CD14-positive monocyte (primary cell): ENCODE results near the gene GEMIN7. TPM values are rescaled to one million over a fixed set of nuclear protein-coding genes. Genes with fewer than 3 reads are reported as not detected.

ENCODE experiments used
- DNase-seq, 3 donors: peaks; one replicate each; pipeline ENCODE4 v3.0.0-alpha.2; 2011 to 2022
- H2AFZ ChIP-seq: 2 replicates; pipeline ENCODE4 v1.6.0; 2012; ENCODE audit warnings: mild to moderate bottlenecking, low read depth, low read length, inconsistent platforms; ENCODE audit not compliant: insufficient read depth, poor library complexity, severe bottlenecking
- H3K27ac ChIP-seq, 2 donors: 1 replicate in 1 of 2; 2 replicates in 1 of 2; pipeline ENCODE4 v1.5.1; 2012 to 2013; ENCODE audit warnings: low read length in 2 of 2, control low read depth in 1 of 2, inconsistent platforms in 1 of 2, low read depth in 1 of 2, mild to moderate bottlenecking in 1 of 2
- H3K27me3 ChIP-seq, 2 donors: one replicate each; pipeline versions ENCODE4 v1.6.0 to v1.6.1; 2011 to 2013; ENCODE audit warnings: low read length in 2 of 2; ENCODE audit not compliant: control insufficient read depth in 2 of 2, insufficient read depth in 2 of 2
- H3K36me3 ChIP-seq, 2 donors: replicated peaks in 1 of 2; 1 replicate in 1 of 2; 2 replicates in 1 of 2; pipeline versions ENCODE4 v1.5.1 to v1.6.1; 2012 to 2013; ENCODE audit warnings: low read length in 2 of 2, control low read depth in 1 of 2, inconsistent platforms in 1 of 2, mild to moderate bottlenecking in 1 of 2; ENCODE audit not compliant: insufficient read depth in 2 of 2, control insufficient read depth in 1 of 2
- H3K4me1 ChIP-seq, 2 donors: 1 replicate in 1 of 2; 2 replicates in 1 of 2; pipeline versions ENCODE4 v1.5.1 to v1.6.1; 2012 to 2013; ENCODE audit warnings: low read length in 2 of 2, control low read depth in 1 of 2, inconsistent platforms in 1 of 2, mild to moderate bottlenecking in 1 of 2, moderate library complexity in 1 of 2; ENCODE audit not compliant: insufficient read depth in 2 of 2, control insufficient read depth in 1 of 2
- H3K4me2 ChIP-seq: replicated peaks from 2 replicates; pipeline ENCODE3; 2012; ENCODE audit warnings: low read length, moderate library complexity, mild to moderate bottlenecking; ENCODE audit not compliant: poor library complexity, severe bottlenecking; ENCODE audit errors: extremely low read depth
- H3K4me3 ChIP-seq, 3 experiments: fragments of 200-600 bp in 1 of 3; sonication (generic) in 1 of 3; replicated peaks in 1 of 3; 1 replicate in 2 of 3; 2 replicates in 1 of 3; pipeline ENCODE4 v1.5.1; 2011 to 2013; ENCODE audit warnings: low read length in 3 of 3, mild to moderate bottlenecking in 3 of 3, control low read depth in 2 of 3, low read depth in 2 of 3, inconsistent platforms in 1 of 3, moderate library complexity in 1 of 3
- H3K79me2 ChIP-seq: 2 replicates; pipeline ENCODE4 v1.6.0; 2012; ENCODE audit warnings: mild to moderate bottlenecking, control low read depth, inconsistent platforms, low read length, moderate library complexity; ENCODE audit not compliant: insufficient read depth
- H3K9ac ChIP-seq: 2 replicates; pipeline ENCODE4 v1.6.0; 2017; ENCODE audit warnings: low read length, mild to moderate bottlenecking; ENCODE audit not compliant: insufficient read depth, poor library complexity, severe bottlenecking
- H3K9me3 ChIP-seq, 2 donors: replicated peaks in 1 of 2; 1 replicate in 1 of 2; 2 replicates in 1 of 2; pipeline versions ENCODE4 v1.5.1 to v1.6.1; 2012 to 2013; ENCODE audit warnings: low read length in 2 of 2, control low read depth in 1 of 2; ENCODE audit not compliant: control insufficient read depth in 1 of 2, insufficient read depth in 1 of 2
- H4K20me1 ChIP-seq: 2 replicates; pipeline ENCODE4 v1.6.0; 2012; ENCODE audit warnings: mild to moderate bottlenecking, low read length, control low read depth, moderate library complexity; ENCODE audit not compliant: insufficient read depth
- H3K27ac Mint-ChIP-seq, 7 donors: one replicate each; pipeline ENCODE4 v1.8.0; 2020; ENCODE audit warnings: mild to moderate bottlenecking in 7 of 7, mixed read lengths in 7 of 7, moderate library complexity in 6 of 7, inconsistent platforms in 2 of 7
- H3K27me3 Mint-ChIP-seq, 3 donors: one replicate each; pipeline ENCODE4 v1.8.0; 2021 to 2022; ENCODE audit warnings: low read depth in 3 of 3, mild to moderate bottlenecking in 3 of 3, mixed read lengths in 3 of 3, moderate library complexity in 3 of 3, inconsistent platforms in 1 of 3
- H3K36me3 Mint-ChIP-seq, 2 donors: one replicate each; pipeline ENCODE4 v1.8.0; 2020; ENCODE audit warnings: mixed read lengths in 2 of 2, inconsistent platforms in 1 of 2, mild to moderate bottlenecking in 1 of 2
- H3K4me1 Mint-ChIP-seq: one replicate; pipeline ENCODE4 v1.8.0; 2020; ENCODE audit warnings: mild to moderate bottlenecking, mixed read lengths
- H3K4me3 Mint-ChIP-seq, 2 donors: one replicate each; pipeline ENCODE4 v1.8.0; 2020; ENCODE audit warnings: mild to moderate bottlenecking in 2 of 2, mixed read lengths in 2 of 2, moderate library complexity in 1 of 2
- H3K9me3 Mint-ChIP-seq, 7 donors: one replicate each; pipeline ENCODE4 v1.8.0; 2020 to 2022; ENCODE audit warnings: mixed read lengths in 7 of 7, mild to moderate bottlenecking in 6 of 7, moderate library complexity in 6 of 7, inconsistent platforms in 2 of 7
- WGBS: methylation state at CpG from one replicate; pipeline ENCODE4 v1.1.5; 2013; ENCODE audit warnings: missing lambda C conversion rate; ENCODE audit not compliant: insufficient coverage; 5-methylcytosine and 5-hydroxymethylcytosine counted together
- intact Hi-C, 2 donors: fragments of 100-400 bp; cut with micrococcal nuclease; formaldehyde crosslinking; loops; one replicate each; pipeline versions ENCODE4 v1.15.0 to v1.15.1; 2023
- polyA plus RNA-seq, 3 donors: library from polyadenylated mRNA; depleted of rRNA in 1 of 3; unstranded in 2 of 3; stranded (reverse) in 1 of 3; fragments of 300-500 nt in 2 of 3; fragments of >200 nt in 1 of 3; fragmentation: Illumina TruSeq in 2 of 3; gene quantifications; 1 replicate in 2 of 3; 2 replicates in 1 of 3; pipeline ENCODE4 v1.2.3, GENCODE V29; 2012 to 2021
- TF ChIP-seq, protein P1 (sequence below): fragments of 200-600 bp; IDR thresholded peaks from one replicate; pipeline ENCODE4 v1.8.0; 2022; ENCODE audit warnings: antibody characterized with exemption, mild to moderate bottlenecking

GEMIN7 gene
- polyA plus RNA-seq, 3 donors, result 67.6 to 83.4 (median 78.4) TPM

DNA sequence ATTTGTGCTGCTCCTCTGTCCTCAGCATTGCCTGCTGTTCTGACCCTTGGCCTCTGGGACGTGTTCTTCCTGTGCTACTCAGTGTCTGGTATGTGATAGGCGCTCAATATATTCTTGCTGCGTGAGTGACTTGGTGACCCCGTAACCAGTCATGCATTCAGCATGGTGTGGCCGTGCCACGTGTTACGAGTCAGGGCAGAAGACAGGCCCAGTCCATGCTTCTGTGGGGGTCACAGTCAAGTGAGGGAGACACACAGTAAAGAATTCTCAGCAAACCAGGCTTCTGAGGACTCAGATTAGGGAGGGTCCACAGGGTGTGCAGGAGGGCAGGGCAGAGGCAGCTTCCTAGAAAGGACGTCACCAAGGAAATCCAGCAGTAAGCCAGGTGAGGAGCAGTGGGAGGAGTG, 21.8 kb downstream of the GEMIN7 start:
- H3K4me2 ChIP-seq, result no peak overlapping the region
- no peak overlapping the region for H2AFZ ChIP-seq
- TF ChIP-seq, protein P1, sequence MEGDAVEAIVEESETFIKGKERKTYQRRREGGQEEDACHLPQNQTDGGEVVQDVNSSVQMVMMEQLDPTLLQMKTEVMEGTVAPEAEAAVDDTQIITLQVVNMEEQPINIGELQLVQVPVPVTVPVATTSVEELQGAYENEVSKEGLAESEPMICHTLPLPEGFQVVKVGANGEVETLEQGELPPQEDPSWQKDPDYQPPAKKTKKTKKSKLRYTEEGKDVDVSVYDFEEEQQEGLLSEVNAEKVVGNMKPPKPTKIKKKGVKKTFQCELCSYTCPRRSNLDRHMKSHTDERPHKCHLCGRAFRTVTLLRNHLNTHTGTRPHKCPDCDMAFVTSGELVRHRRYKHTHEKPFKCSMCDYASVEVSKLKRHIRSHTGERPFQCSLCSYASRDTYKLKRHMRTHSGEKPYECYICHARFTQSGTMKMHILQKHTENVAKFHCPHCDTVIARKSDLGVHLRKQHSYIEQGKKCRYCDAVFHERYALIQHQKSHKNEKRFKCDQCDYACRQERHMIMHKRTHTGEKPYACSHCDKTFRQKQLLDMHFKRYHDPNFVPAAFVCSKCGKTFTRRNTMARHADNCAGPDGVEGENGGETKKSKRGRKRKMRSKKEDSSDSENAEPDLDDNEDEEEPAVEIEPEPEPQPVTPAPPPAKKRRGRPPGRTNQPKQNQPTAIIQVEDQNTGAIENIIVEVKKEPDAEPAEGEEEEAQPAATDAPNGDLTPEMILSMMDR, result no peak
- WGBS, result 96% methylated on average over 8 of the region's 8 CpGs
- H3K9ac ChIP-seq, result no peak overlapping the region
- Mint-ChIP-seq H3K9me3 (no peaks in the 10 kb centered on the region), H3K36me3 (peaks cover 5% of the 10 kb centered on the region in 2 donors), H3K4me3 (no peak overlapping the region), H3K4me1 (peaks cover 50% of the 10 kb centered on the region), H3K27me3 (peaks cover 0 to 6% (median 0%) of the 10 kb centered on the region in 3 donors), H3K27ac (peak overlapping the region in 3 of 7 donors; percentile 25 to 68 (median 56))
- no peaks in the 10 kb centered on the region for H3K9me3 ChIP-seq
- peaks cover 0 to 14% of the 10 kb centered on the region in 2 donors for H3K36me3 ChIP-seq
- DNase-seq, result no peak
- peaks cover 8 to 11% of the 10 kb centered on the region in 2 donors for H3K4me1 ChIP-seq
- H4K20me1 ChIP-seq, result peaks cover 96% of the 10 kb centered on the region
- no peaks in the 10 kb centered on the region for H3K27me3 ChIP-seq
- no peak overlapping the region for H3K4me3 ChIP-seq
- intact Hi-C loops, result no loop called here
- H3K27ac ChIP-seq, result no peak overlapping the region
- H3K79me2 ChIP-seq, result peaks cover 96% of the 10 kb centered on the region

DNA sequence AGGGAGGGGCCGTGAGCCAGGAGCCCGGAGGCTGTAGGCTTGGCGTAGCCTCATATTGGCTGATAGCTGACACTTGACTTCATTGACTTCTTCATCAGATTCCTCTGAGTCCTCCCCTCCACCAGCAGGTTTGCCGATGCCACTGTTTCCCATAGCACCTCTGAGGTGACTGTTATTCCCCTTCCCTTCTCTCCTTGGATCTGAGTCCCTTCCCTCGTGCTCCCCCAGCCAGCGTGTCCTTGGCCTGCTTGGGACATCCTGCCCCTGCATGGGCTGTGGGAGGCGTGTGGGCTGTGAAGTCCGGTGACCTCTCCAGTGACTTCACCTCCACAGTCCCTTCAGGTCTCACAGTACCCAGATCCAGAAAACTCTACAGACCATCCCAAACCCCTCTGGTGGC, 22.7 kb downstream of the GEMIN7 start:
- H3K4me3 Mint-ChIP-seq, result no peak overlapping the region
- Histone ChIP-seq H3K79me2 (peaks cover 91% of the 10 kb centered on the region), H3K4me2 (no peak overlapping the region), H3K27ac (no peak overlapping the region), H3K9me3 (no peaks in the 10 kb centered on the region), H3K27me3 (no peaks in the 10 kb centered on the region), H4K20me1 (peaks cover 95% of the 10 kb centered on the region), H3K9ac (no peak overlapping the region), H2AFZ (no peak overlapping the region), H3K36me3 (peaks cover 0 to 14% of the 10 kb centered on the region in 2 donors), H3K4me1 (peaks cover 8 to 11% of the 10 kb centered on the region in 2 donors), H3K4me3 (no peak overlapping the region)
- peaks cover 5% of the 10 kb centered on the region in 2 donors for H3K36me3 Mint-ChIP-seq
- TF ChIP-seq, protein P1, result no peak
- 98% methylated on average over 8 of the region's 8 CpGs for WGBS
- no peak for DNase-seq
- peaks cover 41% of the 10 kb centered on the region for H3K4me1 Mint-ChIP-seq
- intact Hi-C loops, result no loop called here
- peak overlapping the region in 1 of 7 donors; percentile 21 for H3K27ac Mint-ChIP-seq
- H3K27me3 Mint-ChIP-seq, result peaks cover 0 to 6% (median 0%) of the 10 kb centered on the region in 3 donors
- H3K9me3 Mint-ChIP-seq, result no peaks in the 10 kb centered on the region
